Stimulated activated CD8-positive, alpha-beta memory T cell treated with anti-CD3 and anti-CD28 coated beads, Interleukin-15, amount 100 ng/mL, for 48 hours (primary cell): ENCODE data around the gene MANEAL.
A peak's percentile ranks its signal among the peaks of the same experiment; 100 is the strongest.
"Not testable (repeated sequence)": the region's sequence is repeated elsewhere in the genome, so short reads cannot be mapped to it uniquely, and the experiment has no call there.

ENCODE experiments used
- DNase-seq, 2 donors: peaks; one replicate each; pipeline ENCODE4 v3.0.0-alpha.2; 2020; ENCODE audit warnings: low read depth in 2 of 2

MANEAL gene, protein sequence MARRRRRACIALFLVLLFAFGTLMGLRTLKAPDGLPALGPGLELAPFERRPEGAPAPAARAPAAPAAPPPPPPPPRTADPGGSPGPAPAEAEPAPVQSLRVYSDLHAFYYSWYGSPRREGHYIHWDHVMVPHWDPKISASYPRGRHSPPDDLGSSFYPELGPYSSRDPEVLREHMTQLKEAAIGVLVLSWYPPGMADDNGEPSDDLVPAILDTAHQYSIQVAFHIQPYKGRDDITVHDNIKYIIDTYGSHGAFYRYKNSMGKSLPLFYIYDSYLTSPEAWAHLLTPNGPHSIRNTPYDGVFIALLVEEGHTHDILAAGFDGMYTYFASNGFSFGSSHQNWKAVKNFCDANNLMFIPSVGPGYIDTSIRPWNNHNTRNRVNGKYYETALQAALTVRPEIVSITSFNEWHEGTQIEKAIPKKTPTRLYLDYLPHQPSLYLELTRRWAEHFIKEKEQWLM

DNA sequence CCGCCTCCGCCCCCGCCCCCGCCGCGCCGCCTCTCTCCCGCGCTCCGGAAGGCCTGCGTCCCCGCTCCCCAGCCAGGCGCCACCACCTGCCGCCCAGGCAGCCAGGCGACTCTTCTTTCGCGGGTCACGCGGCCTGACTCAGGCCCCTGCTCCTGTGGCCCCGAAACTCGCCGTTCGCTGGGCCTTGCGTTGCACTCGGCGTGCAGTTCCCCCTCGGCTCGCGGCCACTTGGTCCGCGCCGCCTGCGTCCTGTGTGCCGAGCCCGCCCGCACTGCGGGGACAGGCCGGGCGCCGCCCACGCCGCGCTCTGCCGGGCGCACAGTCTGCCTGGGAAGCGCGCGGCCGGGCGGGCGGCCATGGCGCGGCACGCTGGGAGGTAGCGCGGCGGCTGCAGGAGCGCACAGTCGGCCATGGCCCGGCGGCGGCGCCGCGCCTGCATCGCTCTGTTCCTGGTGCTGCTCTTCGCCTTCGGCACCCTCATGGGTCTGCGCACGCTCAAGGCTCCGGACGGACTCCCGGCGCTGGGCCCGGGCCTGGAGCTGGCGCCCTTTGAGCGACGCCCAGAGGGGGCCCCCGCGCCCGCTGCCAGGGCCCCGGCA is at the start of gene MANEAL:
Gene MANEAL (plus strand): TSS at position 75 of the 599 bp plus-strand sequence. CDS start 336 bp downstream, at position 411.
- peak; percentile 19 to 20 for DNase-seq

DNA sequence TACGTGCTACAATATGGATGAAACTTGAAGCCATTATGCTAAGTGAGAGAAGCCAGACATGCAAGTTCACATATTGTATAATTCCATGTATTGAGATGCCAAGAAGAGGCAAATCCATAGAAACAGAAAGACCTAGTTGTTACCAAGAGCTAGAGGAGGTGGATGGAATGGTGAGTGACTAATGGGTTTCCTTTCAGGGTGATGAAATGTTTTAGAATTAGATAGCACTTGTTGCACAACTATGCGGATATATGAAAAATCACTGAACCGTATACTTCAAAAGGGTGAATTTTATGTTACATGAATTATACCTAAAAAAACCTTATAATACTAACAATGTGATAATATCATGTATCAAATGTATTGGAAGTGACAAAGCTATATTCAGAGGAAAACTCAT is 46.8 kb upstream of the MANEAL start:
- no peak for DNase-seq

DNA sequence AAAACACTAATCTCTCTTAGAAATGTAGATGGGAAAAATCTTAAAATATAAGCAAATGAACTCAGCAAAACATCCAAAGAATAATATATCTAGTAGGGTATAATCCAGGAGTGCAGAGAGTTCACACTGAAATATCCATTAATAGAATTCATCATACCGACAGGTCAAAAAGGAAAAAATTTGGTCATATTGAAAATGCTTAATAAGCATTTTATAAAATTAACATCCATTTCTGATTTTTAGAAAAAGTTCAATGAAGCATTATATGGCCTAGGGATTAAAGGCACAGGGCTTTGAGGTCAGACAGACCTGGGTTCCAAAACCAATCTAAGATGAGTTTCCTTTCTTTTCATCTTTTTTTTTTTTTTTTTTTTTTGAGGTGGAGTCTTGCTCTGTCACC is 45.1 kb upstream of the MANEAL start:
- DNase-seq, result no peak

DNA sequence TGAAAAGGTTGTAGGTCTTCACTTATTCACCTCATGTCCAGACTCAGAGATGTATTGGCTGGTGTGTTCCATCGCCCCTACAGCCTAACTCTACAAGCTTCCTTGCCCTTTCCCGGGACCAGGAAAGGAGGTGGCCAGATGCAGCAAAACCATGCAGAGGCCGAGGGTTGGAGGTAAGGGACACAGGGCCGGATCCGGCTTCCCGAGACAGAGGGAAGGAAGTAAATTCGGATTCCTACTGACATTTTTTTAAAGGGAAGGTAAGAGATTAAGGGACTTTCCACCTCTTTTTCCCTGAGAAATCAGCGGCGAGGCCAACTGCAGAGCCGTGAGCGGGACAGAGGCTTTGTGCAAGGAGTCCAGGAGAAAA is 41.4 kb upstream of the MANEAL start:
- no peak for DNase-seq

DNA sequence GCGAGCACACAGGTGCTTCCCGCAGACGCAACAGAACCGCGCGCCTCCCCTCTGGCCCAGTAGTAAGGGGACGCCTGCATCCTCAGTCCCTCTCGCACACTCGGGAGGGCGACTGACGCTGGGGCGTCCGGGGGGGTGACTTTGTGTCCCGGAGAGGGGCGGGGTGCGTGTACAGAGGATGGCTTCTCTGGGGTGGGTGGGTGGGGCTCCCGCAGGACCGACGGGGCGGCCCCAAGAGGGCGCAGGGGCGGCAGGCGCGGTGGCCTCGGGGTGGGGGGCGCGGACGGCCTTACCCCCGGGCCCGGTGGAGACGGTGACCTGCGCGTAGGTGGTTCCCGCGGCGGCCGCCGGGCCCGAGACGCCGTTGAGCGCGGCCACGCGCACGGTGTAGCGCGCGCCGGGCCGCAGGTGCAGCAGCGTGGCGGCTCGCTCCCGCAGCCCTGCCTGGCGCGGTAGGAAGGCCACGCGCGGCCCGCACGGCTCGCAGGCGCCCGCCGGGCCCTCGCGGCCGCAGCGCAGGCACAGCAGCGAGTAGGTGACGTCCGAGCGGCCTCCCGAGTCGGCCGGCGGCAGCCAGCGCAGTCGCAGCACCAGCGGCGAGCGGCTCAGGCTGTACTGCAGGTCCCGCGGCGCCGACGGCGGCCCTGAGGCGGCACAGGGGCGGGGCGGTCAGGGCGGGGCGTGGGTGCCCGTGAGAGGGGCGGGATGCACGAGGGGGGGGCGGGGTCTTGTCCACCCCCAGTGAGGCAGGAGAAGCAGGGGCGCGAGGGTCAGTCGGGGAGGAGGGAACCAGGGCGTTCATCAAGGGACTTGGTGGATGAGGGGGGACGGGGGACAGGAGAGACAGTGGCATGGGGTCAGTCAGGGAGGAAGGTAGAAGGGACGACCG is 40.8 kb upstream of the MANEAL start:
- peak in 1 of 2 donors; percentile 30 for DNase-seq

DNA sequence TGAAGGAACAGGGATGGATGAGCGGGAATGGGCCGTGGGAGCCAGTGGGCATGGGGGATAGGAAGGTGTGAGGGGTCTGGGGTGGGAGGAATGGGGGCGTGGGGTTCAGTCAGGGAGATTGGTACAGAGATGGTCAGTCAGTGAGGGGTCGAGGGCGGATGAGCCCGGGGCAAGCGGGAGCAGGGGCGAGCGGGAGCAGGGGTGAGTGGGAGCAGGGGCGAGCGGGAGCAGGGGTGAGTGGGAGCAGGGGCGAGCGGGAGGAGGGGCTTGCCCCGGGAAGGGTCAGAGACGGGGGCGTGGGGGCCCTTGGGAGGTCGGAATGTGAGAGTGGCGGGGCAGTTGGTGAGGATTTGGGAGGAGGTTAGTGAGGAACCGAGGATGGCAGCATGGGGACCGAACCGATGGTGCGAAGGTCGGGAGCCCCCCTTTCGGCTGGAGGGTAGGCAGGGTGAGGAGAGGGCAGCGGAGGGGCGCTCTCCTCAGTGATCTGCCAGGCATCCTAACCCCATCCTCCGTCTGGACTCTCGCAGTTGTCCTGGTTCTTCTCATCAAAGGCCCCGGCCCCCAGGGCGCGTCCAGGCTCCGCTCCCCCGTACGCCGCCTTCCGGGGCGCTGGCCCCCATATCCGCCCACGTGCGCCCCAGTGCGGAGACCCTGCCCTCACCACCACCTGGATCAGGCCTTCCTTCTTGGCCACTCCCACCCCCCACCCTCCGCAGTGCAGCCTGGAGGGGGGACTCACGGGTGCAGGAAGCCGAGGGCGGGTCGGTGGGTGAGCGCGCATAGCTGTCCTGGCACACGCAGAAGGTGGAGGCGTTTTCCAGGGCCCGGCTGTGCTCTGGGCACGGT is 40.0 kb upstream of the MANEAL start:
- DNase-seq, result no peak

DNA sequence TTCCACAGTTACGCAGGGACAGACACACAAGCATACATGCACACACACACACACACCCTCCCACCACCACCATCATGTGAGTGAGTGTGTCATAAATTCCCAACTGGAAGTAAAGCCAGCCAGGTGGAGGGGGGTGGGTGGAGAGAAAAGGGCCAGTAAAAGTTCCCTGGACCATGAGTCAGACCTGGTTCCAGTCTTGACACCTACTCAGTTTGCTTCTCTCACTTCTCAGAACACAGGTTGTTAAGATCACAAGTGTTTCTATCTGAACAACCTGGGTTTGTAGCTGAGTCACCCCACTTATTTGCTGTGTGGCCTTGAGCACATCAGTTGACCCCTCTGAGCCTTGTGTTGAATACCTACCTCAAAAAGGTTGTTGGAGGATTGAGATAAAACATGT is 38.4 kb upstream of the MANEAL start:
- peak in 1 of 2 donors; percentile 45 for DNase-seq

DNA sequence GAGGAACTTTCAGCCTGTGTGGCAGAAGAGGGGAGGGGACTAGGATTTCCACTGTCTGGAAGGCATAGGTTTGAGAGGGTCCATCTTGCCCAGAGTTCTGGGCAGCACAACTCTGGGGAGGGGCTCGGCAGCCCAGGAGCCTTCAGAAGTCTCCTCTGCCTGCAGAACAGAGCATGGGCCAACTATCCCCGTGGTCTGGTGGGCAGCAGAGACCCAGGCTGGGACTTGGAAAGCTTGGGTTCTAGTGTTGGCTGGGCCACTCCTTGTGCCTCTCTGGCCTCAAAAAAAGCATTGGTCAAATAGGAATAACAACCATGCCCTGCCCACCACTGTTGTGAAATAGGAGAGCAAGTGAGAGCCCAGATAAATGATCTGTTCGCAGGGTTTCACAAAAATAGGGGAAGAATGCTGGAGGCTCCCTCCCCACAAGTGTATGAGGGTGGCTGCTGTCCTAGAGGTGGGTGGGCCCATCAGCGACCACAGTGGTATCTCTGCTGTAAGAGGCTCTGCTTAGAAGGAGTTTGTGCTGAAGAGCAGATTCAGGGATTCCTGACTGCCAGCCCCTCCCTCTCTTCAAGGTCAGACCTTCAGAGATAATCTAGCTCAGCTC is 37.6 kb upstream of the MANEAL start:
- no peak for DNase-seq

DNA sequence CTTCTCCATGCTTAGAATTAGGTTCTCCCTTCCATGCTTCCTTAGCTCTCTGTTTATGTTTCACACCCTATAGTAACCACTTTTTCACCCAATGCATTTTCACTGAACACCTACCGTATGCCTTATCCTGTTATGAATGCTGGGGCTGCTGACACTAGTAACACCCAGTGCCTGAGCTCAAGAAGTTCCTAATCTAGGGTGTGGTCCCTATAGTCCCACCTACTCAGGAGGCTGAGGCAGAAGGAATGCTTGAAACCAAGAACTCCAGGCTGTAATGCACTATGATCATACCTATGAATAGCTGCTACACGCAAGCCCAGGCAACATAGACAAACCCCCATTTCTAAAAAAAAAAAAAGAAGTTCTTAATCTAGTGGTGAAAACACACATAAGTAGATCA is 34.2 kb upstream of the MANEAL start:
- no peak for DNase-seq

DNA sequence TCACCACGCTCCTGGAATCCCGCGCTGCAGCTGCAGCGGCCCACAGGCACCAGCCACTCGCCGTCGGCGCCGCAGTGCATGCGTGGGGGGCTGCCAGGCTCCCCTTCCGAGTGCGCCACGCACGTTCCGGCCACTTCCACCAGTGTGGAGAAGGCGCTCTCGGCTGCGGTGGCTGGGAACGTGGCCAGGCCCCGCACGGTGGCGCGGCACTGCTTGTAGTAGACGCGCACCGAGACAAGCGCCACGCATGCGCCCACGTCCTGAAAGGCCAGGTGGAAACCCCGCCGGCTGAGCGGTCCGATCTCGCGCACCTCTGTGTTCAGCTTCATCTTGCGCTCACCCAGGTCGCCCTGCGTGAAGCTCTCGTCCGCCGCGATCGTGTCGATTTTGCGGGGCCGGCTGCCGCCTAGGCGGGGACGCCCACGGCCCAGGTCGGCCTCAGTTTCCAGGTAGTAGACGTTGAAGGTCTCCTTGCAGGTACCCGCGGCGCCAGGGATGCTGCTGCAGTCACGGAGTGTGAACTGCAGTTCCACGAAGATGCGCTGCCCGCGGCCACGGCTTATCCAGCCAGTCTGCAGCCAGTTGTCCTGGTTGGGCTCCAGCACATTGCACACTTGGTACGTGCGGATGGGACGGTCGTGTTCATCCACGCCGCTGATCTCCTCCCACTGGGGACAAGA is 32.1 kb upstream of the MANEAL start:
- no peak for DNase-seq

DNA sequence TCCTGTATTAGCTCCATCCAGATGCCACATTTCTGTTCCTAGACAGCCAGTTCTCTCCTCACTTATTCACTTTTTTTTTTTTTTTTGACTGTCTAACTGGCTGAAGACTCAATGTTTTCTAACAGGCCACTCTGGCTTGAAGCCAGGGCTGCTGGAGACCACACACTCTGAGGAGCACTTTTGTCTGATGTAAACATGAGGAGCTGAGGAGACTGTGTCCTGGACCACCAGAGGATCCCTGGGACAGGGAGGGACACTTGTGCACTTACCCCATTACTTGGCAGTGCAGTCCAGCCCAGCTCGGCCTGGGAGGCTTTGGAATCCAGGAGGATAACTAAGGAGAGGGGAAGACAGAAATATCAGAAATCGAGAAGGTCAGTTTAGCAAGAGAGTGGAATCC is 31.1 kb upstream of the MANEAL start:
- DNase-seq, result no peak

DNA sequence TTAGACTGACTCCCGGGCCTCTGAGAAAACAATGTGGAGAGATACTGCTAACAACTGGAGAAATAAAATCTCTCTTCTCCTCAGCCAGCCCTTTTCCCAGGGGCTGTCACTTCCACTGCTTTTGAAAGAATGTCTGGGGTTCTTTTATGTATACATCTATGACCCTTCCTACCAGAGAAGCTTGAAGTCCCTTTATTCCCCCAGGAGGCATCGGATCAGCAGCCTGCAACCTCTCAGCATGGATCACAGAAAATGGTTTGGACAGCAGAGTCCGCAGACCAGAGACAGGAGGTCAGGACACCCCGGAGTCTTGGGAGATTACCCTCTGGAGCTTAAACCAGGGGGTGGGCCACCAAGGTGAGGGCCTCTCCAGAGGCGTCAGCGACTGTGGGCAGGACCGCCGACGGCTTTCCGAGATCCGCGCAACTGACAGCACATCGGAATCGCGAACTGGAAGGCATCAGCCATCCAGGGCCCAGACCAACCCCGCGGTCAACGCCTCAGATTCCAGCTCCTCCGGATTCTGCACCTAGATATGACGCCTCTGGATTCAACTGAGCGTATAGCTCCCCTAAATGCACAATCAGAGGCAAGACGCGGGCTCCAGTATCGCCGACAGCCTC is 29.7 kb upstream of the MANEAL start:
- no peak for DNase-seq

DNA sequence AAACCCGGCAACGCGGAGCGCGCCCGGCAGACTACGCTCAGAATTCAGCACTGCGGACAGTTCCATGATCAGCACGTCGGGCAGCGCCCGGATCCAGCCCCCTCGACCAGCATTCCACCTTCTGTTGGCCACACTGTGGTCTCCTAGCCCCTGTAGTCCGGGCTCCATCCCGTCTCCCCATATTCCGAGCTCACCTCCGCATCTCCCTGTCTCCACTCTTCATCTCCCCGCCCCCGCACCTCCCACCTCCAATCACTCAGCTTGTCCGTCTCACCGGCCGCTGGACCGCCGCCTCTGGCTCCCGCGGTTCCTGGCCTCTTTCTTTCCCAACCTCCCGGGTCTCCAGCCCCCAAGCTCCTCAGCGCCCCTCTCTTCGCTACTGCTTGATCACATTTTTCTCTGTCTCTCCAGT is 29.2 kb upstream of the MANEAL start:
- no peak for DNase-seq

DNA sequence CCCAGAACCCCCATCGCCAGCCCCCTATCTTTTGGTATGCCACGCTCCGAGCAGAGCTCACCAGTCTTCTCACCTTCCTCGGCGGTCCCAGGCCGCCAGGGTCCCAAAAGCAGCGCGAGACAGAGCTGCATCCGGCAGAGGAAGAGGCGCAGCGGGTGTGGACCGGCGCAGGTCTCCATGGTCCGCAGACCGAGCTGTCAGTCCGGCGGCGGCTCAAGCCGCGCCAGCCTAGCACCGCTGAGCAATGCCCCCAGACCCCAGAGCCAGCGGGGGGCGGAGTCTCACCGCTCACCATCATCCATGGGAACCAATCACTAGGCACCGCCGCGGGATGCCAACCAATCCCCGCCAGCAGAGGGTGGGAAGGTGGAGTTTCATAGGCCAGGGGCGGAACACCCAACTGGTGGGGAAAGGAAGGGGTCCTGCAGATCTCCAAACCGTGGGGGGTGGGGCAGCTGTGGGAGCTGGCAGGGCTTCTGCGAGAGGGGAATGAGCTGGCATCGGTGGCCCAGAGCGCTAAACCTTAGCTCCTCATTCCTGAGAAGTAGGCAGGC is 28.7 kb upstream of the MANEAL start, which contains the start of gene EPHA10:
Gene EPHA10 (minus strand): TSS at position 233 of the 554 bp plus-strand sequence. CDS start 54 bp downstream, at position 179.
- DNase-seq, result no peak

DNA sequence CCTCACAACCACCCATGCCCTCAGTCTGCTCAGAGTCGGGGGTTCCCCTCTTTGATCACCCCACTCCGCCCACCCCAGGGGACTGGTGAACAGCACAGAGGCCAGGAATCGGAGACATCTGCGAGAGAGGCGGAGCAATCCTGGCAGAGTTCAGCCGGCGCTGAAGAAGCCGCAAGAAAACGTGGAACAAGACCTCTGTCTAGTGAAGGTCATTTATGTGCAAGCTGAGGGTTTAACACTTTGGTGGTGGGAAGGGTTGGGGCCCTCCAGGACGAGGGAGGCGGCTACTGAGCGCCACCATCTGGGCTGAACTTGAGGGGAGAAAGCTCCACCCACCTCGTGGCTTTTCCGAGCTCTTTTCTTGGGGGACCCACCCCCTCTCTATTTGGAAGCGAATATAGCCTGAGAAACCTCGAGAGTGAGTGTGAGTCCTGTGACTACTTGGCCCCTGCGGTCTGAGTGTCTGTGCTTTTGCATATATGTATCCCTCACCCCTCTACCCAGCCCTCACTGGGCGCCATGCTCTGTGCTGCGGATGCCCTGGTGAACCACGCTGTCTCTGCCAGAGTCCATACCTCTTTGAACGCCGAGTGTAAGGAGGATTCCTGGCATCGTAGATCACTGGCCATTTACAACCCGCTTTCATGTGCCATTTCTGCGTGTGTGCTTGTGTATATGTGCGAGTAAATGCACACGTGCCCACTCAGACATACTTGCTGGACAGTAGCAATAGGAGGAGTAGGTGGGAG is 27.6 kb upstream of the MANEAL start:
- DNase-seq, result peak in 1 of 2 donors; percentile 34

DNA sequence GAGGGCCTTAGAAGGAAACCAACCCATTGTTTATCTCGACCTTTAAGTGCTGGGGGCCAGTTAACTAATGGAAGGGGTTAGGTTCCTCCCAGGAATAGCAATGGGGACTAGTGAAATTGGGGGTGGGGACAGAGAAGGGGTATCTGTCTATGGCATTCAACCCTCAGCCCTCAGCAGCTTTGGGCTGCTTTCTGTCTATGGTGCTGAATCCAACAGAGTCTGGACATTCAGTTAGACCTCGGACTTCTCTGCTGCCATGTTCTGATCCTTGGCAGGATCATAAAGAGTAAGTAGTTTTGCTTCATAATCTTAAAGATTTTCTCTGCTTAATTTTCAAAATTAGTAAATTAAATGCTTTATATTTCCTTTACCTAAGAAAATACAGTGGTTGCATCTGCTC is 26.2 kb upstream of the MANEAL start:
- DNase-seq, result no peak

DNA sequence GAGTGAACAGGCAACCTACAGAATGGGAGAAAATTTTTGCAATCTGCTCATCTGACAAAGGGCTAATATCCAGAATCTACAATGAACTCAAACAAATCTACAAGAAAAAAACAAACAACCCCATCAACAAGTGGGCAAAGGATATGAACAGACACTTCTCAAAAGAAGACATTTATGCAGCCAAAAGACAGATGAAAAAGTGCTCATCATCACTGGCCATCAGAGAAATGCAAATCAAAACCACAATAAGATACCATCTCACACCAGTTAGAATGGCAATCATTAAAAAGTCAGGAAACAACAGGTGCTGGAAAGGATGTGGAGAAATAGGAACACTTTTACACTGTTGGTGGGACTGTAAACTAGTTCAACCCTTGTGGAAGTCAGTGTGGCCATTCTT is 22.2 kb upstream of the MANEAL start:
- DNase-seq, result not testable (repeated sequence)

DNA sequence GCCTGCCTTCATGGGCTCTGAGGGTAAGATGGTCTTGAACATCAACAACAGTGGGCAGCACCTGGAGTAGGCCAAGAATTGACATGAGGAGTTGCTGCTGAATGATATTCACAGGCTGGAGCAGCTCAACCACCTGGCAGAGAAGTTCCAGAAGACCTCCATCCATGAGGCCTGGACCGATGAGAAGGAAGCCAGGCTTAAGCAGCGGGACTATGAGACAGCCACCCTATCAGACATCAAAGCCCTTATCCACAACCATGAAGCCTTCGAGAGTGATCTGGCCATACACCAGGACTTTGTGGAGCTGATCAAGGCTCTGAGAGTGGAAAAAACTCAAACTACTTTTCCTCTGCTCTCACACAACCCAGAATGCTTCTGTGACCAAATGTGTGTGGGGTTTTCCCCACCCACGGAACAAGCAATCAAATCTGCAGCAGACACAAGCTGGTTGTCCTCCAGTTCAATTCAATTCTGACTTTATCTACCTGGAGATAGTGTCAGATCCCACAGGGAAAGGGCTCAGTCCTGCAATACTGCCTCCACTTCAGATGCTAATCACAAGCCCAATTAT is 16.6 kb upstream of the MANEAL start:
- DNase-seq, result no peak
